HEK293 (cell line): ENCODE data around the gene SH2D7.

Experiments
- CTCF ChIA-PET: fragments of 350-600 bp; formaldehyde crosslinking; extraction: SDS; loops from one replicate; lab custom pipeline; 2021; ENCODE audit warnings: antibody characterized with exemption; lab: Yijun Ruan, JAX
- POLR2A ChIA-PET: fragments of 300-600 bp; formaldehyde crosslinking; extraction: SDS; loops from one replicate; lab custom pipeline; 2020; ENCODE audit warnings: antibody characterized with exemption, inconsistent platforms; lab: Yijun Ruan, JAX
- H3K27ac ChIP-seq: fragments of 200-500 bp; sonication (Bioruptor generic); 2 replicates; pipeline ENCODE4 v1.5.1; 2014; ENCODE audit warnings: low read depth, low read length, control low read depth, inconsistent platforms; ENCODE audit errors: extremely low read depth
- H3K36me3 ChIP-seq, 2 experiments: fragments of 200-500 bp in 1 of 2; sonication (Bioruptor generic) in 1 of 2; 1 replicate in 1 of 2; 2 replicates in 1 of 2; pipeline ENCODE4 v1.5.1; 2014 to 2017; ENCODE audit warnings: inconsistent platforms in 2 of 2, low read length in 2 of 2; ENCODE audit not compliant: control insufficient read depth in 2 of 2, insufficient read depth in 1 of 2
- H3K4me1 ChIP-seq: fragments of 200-500 bp; sonication (Bioruptor generic); 2 replicates; pipeline ENCODE4 v1.5.1; 2014; ENCODE audit warnings: mild to moderate bottlenecking, low read length, inconsistent platforms; ENCODE audit not compliant: control insufficient read depth, insufficient read depth
- H3K4me3 ChIP-seq: 2 replicates; pipeline ENCODE4 v1.5.1; 2011; ENCODE audit warnings: low read depth, mild to moderate bottlenecking, control low read depth, low read length, moderate library complexity
- H3K9me3 ChIP-seq: fragments of 200-500 bp; sonication (Bioruptor generic); 2 replicates; pipeline ENCODE4 v1.5.1; 2014; ENCODE audit warnings: low read depth, low read length, inconsistent platforms; ENCODE audit not compliant: control insufficient read depth, insufficient read depth
- GLIS2 ChIP-seq: fragments of 450-650 bp; formaldehyde crosslinking; IDR thresholded peaks from 2 replicates; pipeline ENCODE4 v1.5.1; 2016; ENCODE audit warnings: missing biosample characterization, missing genetic modification characterization
- KLF7 ChIP-seq: fragments of 450-650 bp; formaldehyde crosslinking; IDR thresholded peaks from 2 replicates; pipeline ENCODE4 v1.5.1; 2016; ENCODE audit warnings: missing biosample characterization, missing genetic modification characterization, borderline replicate concordance
- REPIN1 ChIP-seq: fragments of 450-650 bp; formaldehyde crosslinking; IDR thresholded peaks from 2 replicates; pipeline ENCODE4 v1.5.1; 2017; ENCODE audit warnings: missing biosample characterization, missing genetic modification characterization, low read depth
- SP3 ChIP-seq: fragments of 450-650 bp; formaldehyde crosslinking; IDR thresholded peaks from 2 replicates; pipeline ENCODE4 v1.5.1; 2016; ENCODE audit warnings: missing biosample characterization, missing genetic modification characterization
- SP7 ChIP-seq: fragments of 450-650 bp; formaldehyde crosslinking; IDR thresholded peaks from 2 replicates; pipeline ENCODE4 v1.5.1; 2016; ENCODE audit warnings: missing biosample characterization, missing genetic modification characterization
- TCF7L2 ChIP-seq: IDR thresholded peaks from 2 replicates; pipeline ENCODE4 v1.6.1; 2011; ENCODE audit warnings: low read depth, mild to moderate bottlenecking, inconsistent platforms, low read length, moderate library complexity, borderline replicate concordance
- ZBTB10 ChIP-seq: fragments of 450-650 bp; formaldehyde crosslinking; IDR thresholded peaks from 2 replicates; pipeline ENCODE4 v1.5.1; 2016; ENCODE audit warnings: missing biosample characterization, missing genetic modification characterization
- ZBTB8A ChIP-seq: fragments of 450-650 bp; formaldehyde crosslinking; IDR thresholded peaks from 2 replicates; pipeline ENCODE4 v1.5.1; 2016; ENCODE audit warnings: missing biosample characterization, missing genetic modification characterization
- ZFP3 ChIP-seq: fragments of 450-650 bp; formaldehyde crosslinking; IDR thresholded peaks from 2 replicates; pipeline ENCODE4 v1.5.1; 2016; ENCODE audit warnings: low read depth, missing biosample characterization, missing genetic modification characterization
- ZNF148 ChIP-seq: fragments of 450-650 bp; formaldehyde crosslinking; IDR thresholded peaks from 2 replicates; pipeline ENCODE4 v1.5.0; 2017; ENCODE audit warnings: missing biosample characterization, missing genetic modification characterization, borderline replicate concordance
- ZNF155 ChIP-seq: fragments of 450-650 bp; formaldehyde crosslinking; IDR thresholded peaks from 2 replicates; pipeline ENCODE4 v1.5.1; 2016; ENCODE audit warnings: missing biosample characterization, missing genetic modification characterization
- ZNF184 ChIP-seq: fragments of 450-650 bp; IDR thresholded peaks from 2 replicates; pipeline ENCODE4 v1.5.1; 2018; ENCODE audit warnings: missing biosample characterization, mild to moderate bottlenecking, missing genetic modification characterization
- ZNF292 ChIP-seq: fragments of 450-650 bp; formaldehyde crosslinking; IDR thresholded peaks from 2 replicates; pipeline ENCODE4 v1.5.1; 2016; ENCODE audit warnings: low read depth, missing biosample characterization, missing genetic modification characterization, borderline replicate concordance
- ZNF350 ChIP-seq: fragments of 450-650 bp; formaldehyde crosslinking; IDR thresholded peaks from 2 replicates; pipeline ENCODE4 v1.5.0; 2017; ENCODE audit warnings: missing biosample characterization, mild to moderate bottlenecking, missing genetic modification characterization
- ZNF391 ChIP-seq: fragments of 450-650 bp; formaldehyde crosslinking; IDR thresholded peaks from 2 replicates; pipeline ENCODE4 v1.5.1; 2016; ENCODE audit warnings: low read depth, missing biosample characterization, missing genetic modification characterization, borderline replicate concordance
- ZNF510 ChIP-seq: fragments of 450-650 bp; formaldehyde crosslinking; IDR thresholded peaks from 2 replicates; pipeline ENCODE4 v1.5.1; 2018; ENCODE audit warnings: mild to moderate bottlenecking, missing genetic modification characterization, missing biosample characterization; ENCODE audit not compliant: insufficient replicate concordance
- ZNF513 ChIP-seq: fragments of 450-650 bp; IDR thresholded peaks from 2 replicates; pipeline ENCODE4 v1.5.1; 2018; ENCODE audit warnings: missing biosample characterization, missing genetic modification characterization
- ZNF530 ChIP-seq: fragments of 450-650 bp; formaldehyde crosslinking; IDR thresholded peaks from 2 replicates; pipeline ENCODE4 v1.5.1; 2016; ENCODE audit warnings: low read depth, missing biosample characterization, missing genetic modification characterization
- ZNF548 ChIP-seq: fragments of 450-650 bp; formaldehyde crosslinking; IDR thresholded peaks from 2 replicates; pipeline ENCODE4 v1.5.1; 2016; ENCODE audit warnings: missing biosample characterization, missing genetic modification characterization
- ZNF549 ChIP-seq: fragments of 450-650 bp; IDR thresholded peaks from 2 replicates; pipeline ENCODE4 v1.5.1; 2018; ENCODE audit warnings: missing biosample characterization, missing genetic modification characterization, mild to moderate bottlenecking, inconsistent platforms, moderate library complexity
- ZNF555 ChIP-seq: fragments of 450-650 bp; formaldehyde crosslinking; conservative IDR thresholded peaks from 2 replicates; pipeline ENCODE4 v1.5.1; 2017; ENCODE audit warnings: missing biosample characterization, mild to moderate bottlenecking, missing genetic modification characterization, inconsistent platforms
- ZNF558 ChIP-seq: fragments of 450-650 bp; formaldehyde crosslinking; IDR thresholded peaks from 2 replicates; pipeline ENCODE4 v1.5.1; 2016; ENCODE audit warnings: missing biosample characterization, missing genetic modification characterization
- ZNF600 ChIP-seq: fragments of 450-650 bp; formaldehyde crosslinking; IDR thresholded peaks from 2 replicates; pipeline ENCODE4 v1.5.1; 2016; ENCODE audit warnings: missing biosample characterization, missing genetic modification characterization
- ZNF776 ChIP-seq: fragments of 450-650 bp; formaldehyde crosslinking; IDR thresholded peaks from 2 replicates; pipeline ENCODE4 v1.5.0; 2017; ENCODE audit warnings: missing biosample characterization, missing genetic modification characterization, borderline replicate concordance
- TF ChIP-seq, protein P1 (sequence below): fragments of 450-650 bp; formaldehyde crosslinking; IDR thresholded peaks from 2 replicates; pipeline ENCODE4 v1.5.1; 2016; ENCODE audit warnings: missing biosample characterization, missing genetic modification characterization
- TF ChIP-seq, protein P2 (sequence below): fragments of 450-650 bp; formaldehyde crosslinking; IDR thresholded peaks from 2 replicates; pipeline ENCODE4 v1.5.1; 2016; ENCODE audit warnings: missing biosample characterization, missing genetic modification characterization

The SH2D7 gene

DNA sequence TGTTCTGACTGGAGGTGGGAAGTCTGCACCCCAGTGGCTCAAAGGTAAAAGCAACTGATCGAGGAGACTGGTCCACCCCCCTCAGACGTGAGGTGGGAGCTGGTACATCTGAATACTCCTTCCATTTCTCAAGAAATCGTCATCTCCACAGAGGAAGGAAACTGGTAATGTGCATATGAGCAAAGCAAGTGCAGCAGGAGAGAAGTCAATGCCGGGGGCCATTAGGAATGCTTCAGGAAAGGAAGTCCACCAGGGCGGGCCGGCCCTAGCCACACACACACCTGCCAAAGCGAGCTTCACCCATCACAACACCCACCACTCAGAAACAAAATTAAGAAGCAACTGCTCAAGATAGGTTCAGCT lies 23.3 kb upstream of the SH2D7 start:
- ChIA-PET POLR2A (interaction anchor here (1.1 kb wide), 1 partner anchor 10 kb away, joined by 3 read pairs; no protein-coding TSS in a partner anchor), CTCF (interaction anchor here (1.0 to 1.2 kb wide), 2 partner anchors 39 to 171 kb away, joined by 5 read pairs; no protein-coding TSS in a partner anchor)
- peaks cover 66% of the 10 kb centered on the region for H3K4me1 ChIP-seq
- no peaks in the 10 kb centered on the region for H3K9me3 ChIP-seq
- no peak overlapping the region for H3K27ac ChIP-seq
- H3K4me3 ChIP-seq: no peak overlapping the region
- TF ChIP-seq ZNF391 (tag by site-specific recombination) (no peak), ZNF148 (no peak), ZNF548 (tag by site-specific recombination) (no peak), ZFP3 (no peak), ZNF549 (tag by site-specific recombination) (no peak), SP7 (tag by site-specific recombination) (no peak), ZNF555 (tag by site-specific recombination) (no peak), ZNF558 (tag by site-specific recombination) (no peak), ZBTB8A (tag by site-specific recombination) (no peak), KLF7 (tag by site-specific recombination) (no peak), ZNF350 (tag by site-specific recombination) (no peak), GLIS2 (tag by site-specific recombination) (no peak), REPIN1 (tag by site-specific recombination) (no peak), TCF7L2 (no peak), ZNF510 (tag by site-specific recombination) (no peak)
- TF ChIP-seq, protein P1, sequence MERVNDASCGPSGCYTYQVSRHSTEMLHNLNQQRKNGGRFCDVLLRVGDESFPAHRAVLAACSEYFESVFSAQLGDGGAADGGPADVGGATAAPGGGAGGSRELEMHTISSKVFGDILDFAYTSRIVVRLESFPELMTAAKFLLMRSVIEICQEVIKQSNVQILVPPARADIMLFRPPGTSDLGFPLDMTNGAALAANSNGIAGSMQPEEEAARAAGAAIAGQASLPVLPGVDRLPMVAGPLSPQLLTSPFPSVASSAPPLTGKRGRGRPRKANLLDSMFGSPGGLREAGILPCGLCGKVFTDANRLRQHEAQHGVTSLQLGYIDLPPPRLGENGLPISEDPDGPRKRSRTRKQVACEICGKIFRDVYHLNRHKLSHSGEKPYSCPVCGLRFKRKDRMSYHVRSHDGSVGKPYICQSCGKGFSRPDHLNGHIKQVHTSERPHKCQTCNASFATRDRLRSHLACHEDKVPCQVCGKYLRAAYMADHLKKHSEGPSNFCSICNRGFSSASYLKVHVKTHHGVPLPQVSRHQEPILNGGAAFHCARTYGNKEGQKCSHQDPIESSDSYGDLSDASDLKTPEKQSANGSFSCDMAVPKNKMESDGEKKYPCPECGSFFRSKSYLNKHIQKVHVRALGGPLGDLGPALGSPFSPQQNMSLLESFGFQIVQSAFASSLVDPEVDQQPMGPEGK: no peak
- H3K36me3 ChIP-seq: no peaks in the 10 kb centered on the region

- Histone ChIP-seq H3K36me3 (peaks cover 0 to under 1% of the 10 kb centered on the region in 2 experiments; a peak in 1 of 3 replicates), H3K27ac (no peak overlapping the region), H3K9me3 (no peaks in the 10 kb centered on the region), H3K4me1 (peaks cover 66% of the 10 kb centered on the region), H3K4me3 (no peak overlapping the region)
- POLR2A ChIA-PET: interaction anchor here (1.1 kb wide), 1 partner anchor 11 kb away, joined by 3 read pairs; no protein-coding TSS in a partner anchor
- CTCF ChIA-PET: interaction anchor here (1.0 to 1.7 kb wide), 5 partner anchors 39 to 171 kb away, joined by 4 to 5 read pairs (median 5); no protein-coding TSS in a partner anchor
- TF ChIP-seq ZNF776 (tag by site-specific recombination) (no peak), ZNF184 (tag by site-specific recombination) (no peak), ZBTB10 (tag by site-specific recombination) (no peak), ZNF530 (no peak), ZNF292 (tag by site-specific recombination) (no peak), SP3 (tag by site-specific recombination) (no peak), ZNF513 (no peak), SP7 (tag by site-specific recombination) (no peak), ZNF600 (tag by site-specific recombination) (no peak), ZNF155 (no peak)
- TF ChIP-seq, protein P2, sequence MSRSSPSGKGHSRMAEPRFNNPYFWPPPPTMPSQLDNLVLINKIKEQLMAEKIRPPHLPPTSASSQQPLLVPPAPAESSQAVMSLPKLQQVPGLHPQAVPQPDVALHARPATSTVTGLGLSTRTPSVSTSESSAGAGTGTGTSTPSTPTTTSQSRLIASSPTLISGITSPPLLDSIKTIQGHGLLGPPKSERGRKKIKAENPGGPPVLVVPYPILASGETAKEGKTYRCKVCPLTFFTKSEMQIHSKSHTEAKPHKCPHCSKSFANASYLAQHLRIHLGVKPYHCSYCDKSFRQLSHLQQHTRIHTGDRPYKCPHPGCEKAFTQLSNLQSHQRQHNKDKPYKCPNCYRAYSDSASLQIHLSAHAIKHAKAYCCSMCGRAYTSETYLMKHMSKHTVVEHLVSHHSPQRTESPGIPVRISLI (tag by site-specific recombination): no peak
Measured at GRCh38 chr15:78069462-78070029, 22.8 kb upstream of the SH2D7 start.
